Activated naive CD4-positive, alpha-beta T cell treated with anti-CD3 and anti-CD28 coated beads, Interleukin-2, amount 10 ng/mL, durations not matched to agents 7 days and 5 days (primary cell): ENCODE measurements around the gene PTPN1.
"Not testable (repeated sequence)": the region's sequence is repeated elsewhere in the genome, so short reads cannot be mapped to it uniquely, and the experiment has no call there.

Experiments
- CTCF ChIA-PET: fragments of 350-600 bp; sonication (Branson Sonifier 250); formaldehyde crosslinking; loops from one replicate; lab custom pipeline; 2021; ENCODE audit warnings: antibody characterized with exemption; lab: Charles Lee
- DNase-seq: peaks from one replicate; pipeline ENCODE4 v3.0.0-alpha.2; 2020
- H3K27ac Mint-ChIP-seq: one replicate; pipeline ENCODE4 v1.8.0; 2021; ENCODE audit warnings: mild to moderate bottlenecking, moderate library complexity, mixed read lengths
- H3K27me3 Mint-ChIP-seq: one replicate; pipeline ENCODE4 v1.8.0; 2021; ENCODE audit warnings: mild to moderate bottlenecking, mixed read lengths
- H3K36me3 Mint-ChIP-seq: one replicate; pipeline ENCODE4 v1.8.0; 2021; ENCODE audit warnings: mixed read lengths
- H3K4me1 Mint-ChIP-seq: one replicate; pipeline ENCODE4 v1.8.0; 2021; ENCODE audit warnings: mixed read lengths
- H3K4me3 Mint-ChIP-seq: one replicate; pipeline ENCODE4 v1.8.0; 2021; ENCODE audit warnings: mild to moderate bottlenecking, moderate library complexity, mixed read lengths
- H3K9me3 Mint-ChIP-seq: one replicate; pipeline ENCODE4 v1.8.0; 2021; ENCODE audit warnings: mixed read lengths

The PTPN1 gene

DNA sequence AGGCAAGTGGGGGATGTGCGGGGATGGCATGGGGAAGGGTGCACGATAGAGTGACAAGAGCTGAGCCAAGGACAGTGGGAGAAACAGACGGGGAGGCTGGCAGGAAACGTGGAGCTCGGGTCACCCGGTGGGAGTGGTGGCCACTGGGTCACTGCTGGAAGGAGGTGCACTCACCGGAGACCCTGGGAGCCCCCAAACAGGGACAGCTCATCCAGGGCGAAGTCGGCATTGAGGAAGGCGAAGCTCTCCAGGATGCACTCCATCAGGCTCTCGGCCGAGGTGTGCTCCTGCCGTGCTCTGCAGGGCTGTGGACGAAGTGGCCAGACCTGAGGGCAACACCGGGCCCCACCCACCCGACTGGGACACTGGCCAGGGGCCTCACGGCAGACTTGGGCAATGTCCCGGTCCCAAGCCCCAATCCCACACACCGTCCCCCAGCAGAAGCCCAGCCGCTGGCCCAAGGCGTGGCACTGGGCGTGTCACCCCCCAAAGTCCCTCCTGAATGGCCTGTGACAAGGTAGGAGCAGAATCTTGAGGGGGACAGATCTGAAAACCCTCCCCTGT lies 87.3 kb downstream of the PTPN1 start:
- DNase-seq: no peak
- H3K27ac Mint-ChIP-seq: no peak overlapping the region
- CTCF ChIA-PET: interaction anchor here (1.8 to 2.1 kb wide), 2 partner anchors 9 to 22 kb away, joined by 6 to 7 read pairs; no protein-coding TSS in a partner anchor
- no peaks in the 10 kb centered on the region for H3K36me3 Mint-ChIP-seq
- no peak overlapping the region for H3K4me3 Mint-ChIP-seq
- no peaks in the 10 kb centered on the region for H3K9me3 Mint-ChIP-seq
- peaks cover 35% of the 10 kb centered on the region for H3K27me3 Mint-ChIP-seq
- no peaks in the 10 kb centered on the region for H3K4me1 Mint-ChIP-seq

DNA sequence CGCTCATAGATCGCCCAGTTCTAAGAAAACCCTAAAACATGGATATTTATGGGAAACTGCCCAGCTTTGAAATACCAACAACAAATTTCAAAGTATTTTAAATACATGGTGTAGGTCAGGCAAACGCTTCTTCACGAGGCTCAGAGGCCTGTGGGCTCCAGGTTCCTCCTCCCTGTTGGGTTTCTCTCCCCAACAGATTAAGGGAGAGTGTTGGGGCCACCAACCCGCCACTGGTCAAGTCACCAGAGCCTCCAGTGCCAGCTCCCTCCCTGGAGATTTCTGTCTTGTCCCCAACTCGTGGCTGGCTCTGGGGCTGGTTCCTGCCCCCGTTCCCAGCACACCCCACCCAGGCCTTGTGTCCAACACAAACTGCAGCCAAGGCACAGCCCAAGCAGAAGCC lies 87.9 kb downstream of the PTPN1 start:
- no peaks in the 10 kb centered on the region for H3K36me3 Mint-ChIP-seq
- no peak for DNase-seq
- H3K27me3 Mint-ChIP-seq: peaks cover 35% of the 10 kb centered on the region
- no peak overlapping the region for H3K4me3 Mint-ChIP-seq
- H3K27ac Mint-ChIP-seq: no peak overlapping the region
- CTCF ChIA-PET: no interaction called here
- no peaks in the 10 kb centered on the region for H3K9me3 Mint-ChIP-seq
- no peaks in the 10 kb centered on the region for H3K4me1 Mint-ChIP-seq

DNA sequence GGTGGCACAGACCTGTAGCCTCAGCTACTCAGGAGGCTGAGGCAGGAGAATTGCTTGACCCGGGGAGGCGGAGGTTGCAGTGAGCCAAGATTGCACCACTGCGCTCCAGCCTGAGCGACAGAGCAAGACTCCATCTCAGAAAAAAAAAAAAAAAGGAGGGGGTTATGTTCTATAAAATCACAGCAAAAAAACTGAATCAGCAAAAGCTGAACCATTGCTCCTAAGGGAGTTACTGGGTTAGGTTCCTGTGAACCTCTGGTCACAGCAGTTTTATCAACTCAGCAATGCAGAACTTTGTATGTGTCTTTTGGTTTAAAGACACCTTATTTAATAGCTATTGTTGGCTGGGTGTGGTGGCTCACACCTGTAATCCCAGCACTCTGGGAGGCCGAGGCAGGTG lies 88.6 kb downstream of the PTPN1 start:
- H3K27ac Mint-ChIP-seq, DNase-seq, H3K4me3 Mint-ChIP-seq, H3K9me3 Mint-ChIP-seq, CTCF ChIA-PET, H3K36me3 Mint-ChIP-seq, H3K4me1 Mint-ChIP-seq: not testable (repeated sequence)
- peaks cover 35% of the 10 kb centered on the region for H3K27me3 Mint-ChIP-seq

DNA sequence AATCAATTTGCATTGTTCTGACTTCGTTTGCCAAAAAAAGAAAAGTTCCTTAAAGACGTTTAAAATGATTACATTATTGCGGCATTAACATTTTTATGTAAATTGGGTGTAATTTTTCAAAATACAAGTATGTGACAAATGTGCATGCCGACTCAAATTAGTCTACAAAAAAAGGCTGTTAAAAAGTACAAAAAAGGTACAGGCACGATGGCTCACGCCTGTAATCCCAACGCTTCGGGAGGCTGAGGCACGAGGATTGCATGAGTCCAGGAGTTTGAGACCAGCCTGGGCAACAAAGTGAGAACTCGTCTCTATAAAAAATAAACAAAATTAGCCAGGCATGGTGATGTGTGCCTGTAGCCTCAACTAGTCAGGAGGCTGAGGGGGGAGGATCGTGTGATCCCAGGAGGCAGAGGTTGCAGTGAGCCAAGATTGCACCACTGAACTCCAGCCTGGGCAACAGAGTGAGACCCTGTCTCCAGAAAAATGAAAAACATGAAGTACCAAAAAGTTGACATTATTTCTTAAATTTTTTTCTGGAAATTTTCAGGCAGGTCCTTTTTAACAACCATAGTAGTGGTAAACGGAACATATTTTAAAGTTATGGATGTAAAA lies 90.2 kb downstream of the PTPN1 start:
- Mint-ChIP-seq H3K27ac (no peak overlapping the region), H3K4me3 (no peak overlapping the region), H3K27me3 (peaks cover 29% of the 10 kb centered on the region), H3K4me1 (no peaks in the 10 kb centered on the region), H3K9me3 (no peaks in the 10 kb centered on the region), H3K36me3 (no peaks in the 10 kb centered on the region)
- no peak for DNase-seq
- CTCF ChIA-PET: no interaction called here

DNA sequence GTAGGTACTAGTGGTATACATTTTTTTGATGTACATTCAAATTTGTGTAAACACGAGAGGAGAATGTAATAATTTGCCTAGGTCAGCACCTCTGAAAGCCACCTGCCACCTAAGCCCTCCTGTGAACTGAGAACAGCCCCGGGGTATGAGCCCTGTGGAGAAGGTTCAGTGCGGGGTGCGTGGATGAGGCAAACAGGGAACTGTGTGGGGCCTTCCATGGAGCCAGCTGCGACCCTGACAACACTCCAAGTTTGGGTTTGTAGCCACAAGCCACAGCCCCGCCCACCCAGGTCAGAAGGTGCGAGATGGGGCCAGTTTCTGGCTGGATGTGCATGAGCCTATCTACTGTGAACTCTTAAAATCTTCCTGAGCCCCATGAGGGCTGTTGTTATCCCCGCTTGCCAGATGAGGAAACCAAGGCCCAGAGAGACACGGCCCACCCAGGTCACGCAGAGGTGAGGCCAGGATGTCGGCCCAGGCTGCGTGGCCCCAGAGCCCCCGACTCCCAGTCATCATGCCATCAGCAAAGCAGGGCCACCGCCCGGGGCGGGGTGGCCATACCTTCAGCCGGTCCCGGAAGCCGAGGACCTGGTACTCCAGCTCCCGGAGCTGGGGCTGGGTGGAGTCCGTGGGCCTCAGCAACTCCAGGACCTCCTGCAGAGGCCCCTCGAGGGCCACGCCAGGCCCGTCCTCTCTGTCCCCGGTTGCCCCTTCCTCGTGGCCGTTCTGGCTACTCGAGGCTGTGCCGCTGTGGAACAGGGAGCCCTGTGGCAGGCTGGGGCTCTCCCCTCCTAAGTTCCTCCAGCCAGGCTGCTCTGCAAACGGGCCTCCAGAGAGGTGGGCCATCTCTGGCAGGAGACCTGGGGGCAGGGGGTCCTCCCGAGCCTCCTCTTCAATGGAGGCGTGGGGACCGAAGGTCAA lies 91.6 kb downstream of the PTPN1 start:
- Mint-ChIP-seq H3K4me3 (no peak overlapping the region), H3K9me3 (no peaks in the 10 kb centered on the region), H3K36me3 (no peaks in the 10 kb centered on the region), H3K4me1 (no peaks in the 10 kb centered on the region), H3K27ac (no peak overlapping the region), H3K27me3 (peaks cover 17% of the 10 kb centered on the region)
- DNase-seq: no peak
- CTCF ChIA-PET: no interaction called here

DNA sequence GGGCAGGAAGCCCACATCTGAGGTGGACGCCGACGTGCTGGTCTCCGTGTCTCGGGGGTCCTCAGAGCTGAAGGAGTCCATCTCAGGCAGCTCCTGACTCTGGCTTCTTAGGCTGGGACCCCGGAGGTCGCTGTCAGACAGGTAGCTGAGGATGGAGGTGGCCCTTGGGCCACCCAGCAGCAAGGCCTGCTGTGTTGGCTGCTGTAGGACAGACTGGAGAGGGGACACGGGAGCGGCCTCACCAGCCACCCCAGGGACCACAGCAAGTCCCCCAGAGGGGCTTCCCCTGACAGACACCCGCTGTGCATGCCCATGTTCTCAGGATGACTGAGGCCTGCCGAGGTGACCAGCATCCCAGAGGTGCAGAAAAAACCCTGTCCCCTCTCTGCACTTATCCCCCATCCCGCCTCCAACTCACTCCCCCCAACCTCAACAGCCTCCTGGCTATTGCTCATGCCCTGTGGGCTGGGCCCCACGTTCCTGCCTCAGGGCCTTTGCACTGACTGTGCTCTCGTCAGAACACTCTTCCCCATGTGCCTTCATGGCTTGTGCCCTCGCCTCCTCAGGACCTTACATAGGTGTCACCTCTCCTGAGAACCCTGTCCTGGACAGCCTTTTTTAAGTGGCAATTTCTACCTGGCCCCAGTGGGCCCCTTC lies 92.4 kb downstream of the PTPN1 start:
- no peak overlapping the region for H3K4me3 Mint-ChIP-seq
- CTCF ChIA-PET: no interaction called here
- no peak overlapping the region for H3K27ac Mint-ChIP-seq

DNA sequence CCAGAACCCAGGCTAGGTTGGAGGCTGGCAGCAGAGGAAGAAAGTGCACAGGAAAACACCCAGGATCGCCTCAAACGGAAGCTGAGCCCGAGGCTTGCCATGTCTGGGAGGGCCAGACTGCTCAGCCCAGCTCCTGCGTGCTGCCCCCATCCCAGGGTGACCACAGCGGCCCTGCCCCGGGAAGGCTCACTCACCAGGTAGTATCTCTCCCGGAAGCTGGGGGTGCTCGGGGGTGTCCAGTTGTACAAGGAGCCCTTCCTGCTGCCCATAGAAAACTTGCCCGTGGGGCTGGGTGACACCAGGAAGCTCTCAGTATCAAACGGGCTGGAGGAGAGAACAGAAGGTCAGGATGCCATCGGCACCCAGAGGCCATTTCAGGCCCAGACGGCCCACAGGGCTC lies 94.3 kb downstream of the PTPN1 start:
- no peaks in the 10 kb centered on the region for H3K9me3 Mint-ChIP-seq
- no peaks in the 10 kb centered on the region for H3K36me3 Mint-ChIP-seq
- DNase-seq: no peak
- no peak overlapping the region for H3K27ac Mint-ChIP-seq
- CTCF ChIA-PET: no interaction called here
- H3K4me3 Mint-ChIP-seq: no peak overlapping the region
- peaks cover 3% of the 10 kb centered on the region for H3K27me3 Mint-ChIP-seq
- no peaks in the 10 kb centered on the region for H3K4me1 Mint-ChIP-seq

More for the DNA sequence above, 92.4 kb downstream of the PTPN1 start:
- Mint-ChIP-seq H3K9me3 (no peaks in the 10 kb centered on the region), H3K36me3 (no peaks in the 10 kb centered on the region), H3K4me1 (no peaks in the 10 kb centered on the region), H3K27me3 (peaks cover 10% of the 10 kb centered on the region)
- DNase-seq: no peak

DNA sequence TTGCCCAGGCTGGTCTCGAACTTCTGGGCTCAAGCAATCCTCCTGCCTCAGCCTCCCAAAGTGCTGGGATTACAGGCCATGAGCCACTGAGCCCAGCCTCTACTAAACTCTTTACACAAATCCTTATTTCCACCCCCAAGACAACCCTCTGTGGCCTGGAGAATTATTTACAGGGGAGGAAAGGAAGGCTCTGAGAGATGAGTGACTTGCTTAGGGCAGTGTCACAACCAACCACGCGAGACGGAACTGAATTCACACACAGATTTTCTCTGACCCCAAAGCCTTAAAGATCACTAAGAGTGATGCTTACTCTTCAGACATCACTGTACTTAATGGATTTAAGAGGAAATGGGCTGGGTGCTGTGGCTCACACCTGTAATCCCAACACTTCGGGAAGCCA lies 95.0 kb downstream of the PTPN1 start:
- H3K27ac Mint-ChIP-seq: no peak overlapping the region
- CTCF ChIA-PET: no interaction called here
- H3K9me3 Mint-ChIP-seq: no peaks in the 10 kb centered on the region
- H3K36me3 Mint-ChIP-seq: no peaks in the 10 kb centered on the region
- no peaks in the 10 kb centered on the region for H3K4me1 Mint-ChIP-seq
- H3K4me3 Mint-ChIP-seq: no peak overlapping the region
- DNase-seq: no peak
- no peaks in the 10 kb centered on the region for H3K27me3 Mint-ChIP-seq

DNA sequence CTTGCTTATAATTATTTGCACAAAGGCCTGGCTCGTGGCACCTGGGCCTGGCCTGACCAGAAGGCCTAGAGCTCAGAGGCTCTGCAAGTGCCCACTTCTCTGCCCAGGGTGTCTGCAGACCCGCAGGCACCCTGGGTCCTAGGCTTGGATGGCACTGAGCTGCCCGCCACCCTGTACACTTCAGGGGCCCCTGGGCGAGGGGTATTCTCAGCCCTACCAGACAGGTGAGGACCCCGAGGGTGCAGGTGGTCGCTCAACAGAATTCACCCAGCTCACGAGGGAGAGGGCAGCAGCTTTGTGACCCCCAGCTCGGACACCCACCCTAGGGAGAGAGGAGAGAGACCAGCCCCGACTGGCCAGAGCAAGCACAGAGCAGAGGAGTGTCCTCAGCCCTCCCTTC lies 97.3 kb downstream of the PTPN1 start:
- no peaks in the 10 kb centered on the region for H3K9me3 Mint-ChIP-seq
- H3K36me3 Mint-ChIP-seq: no peaks in the 10 kb centered on the region
- peaks cover 3% of the 10 kb centered on the region for H3K27me3 Mint-ChIP-seq
- no peaks in the 10 kb centered on the region for H3K4me1 Mint-ChIP-seq
- DNase-seq: no peak
- no peak overlapping the region for H3K4me3 Mint-ChIP-seq
- no peak overlapping the region for H3K27ac Mint-ChIP-seq
- CTCF ChIA-PET: no interaction called here

DNA sequence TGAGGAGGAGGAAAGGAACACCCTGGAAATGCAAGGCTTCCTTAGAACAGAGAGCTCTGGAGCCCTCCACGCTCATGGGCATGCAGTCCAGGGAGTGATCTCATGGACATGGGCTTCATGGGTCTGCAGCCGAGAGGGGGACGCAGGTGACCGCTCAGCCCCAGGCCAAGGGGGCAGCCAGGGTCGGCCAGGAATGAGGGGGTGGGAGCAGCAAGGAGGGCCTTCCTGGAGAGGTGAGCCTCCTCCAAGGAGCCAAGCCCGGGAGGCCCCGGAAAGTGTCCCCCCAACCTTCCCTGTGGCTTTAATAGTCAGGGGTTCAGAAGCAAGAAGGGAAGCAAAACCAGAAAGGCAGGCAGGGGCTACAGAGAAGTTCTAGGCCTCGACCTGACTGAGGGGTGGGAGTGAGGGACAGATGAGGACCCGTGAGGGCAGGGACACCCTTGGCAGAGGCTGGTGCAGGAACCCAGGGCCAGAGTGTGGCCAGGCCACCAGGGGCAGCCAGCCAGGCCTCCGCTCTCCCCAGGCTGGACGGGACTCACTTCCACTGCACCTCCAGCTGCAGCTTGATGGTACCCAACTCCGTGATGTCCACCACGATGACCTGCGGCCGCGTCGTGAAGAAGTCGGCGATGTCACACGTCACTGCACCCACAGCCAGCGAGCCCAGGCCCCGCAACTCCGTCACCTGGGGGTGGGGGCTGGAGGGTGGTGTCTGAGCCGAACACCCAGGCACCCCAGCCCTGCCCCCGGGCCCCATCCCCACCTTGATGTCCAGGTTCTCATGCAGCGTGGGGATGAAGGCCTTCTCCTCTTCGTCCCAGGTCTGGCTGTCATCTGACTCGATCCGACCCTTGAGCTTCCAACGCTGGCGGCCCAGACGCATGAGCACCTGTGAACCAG lies 97.9 kb downstream of the PTPN1 start:
- peaks cover 3% of the 10 kb centered on the region for H3K27me3 Mint-ChIP-seq
- H3K36me3 Mint-ChIP-seq: no peaks in the 10 kb centered on the region
- H3K4me1 Mint-ChIP-seq: no peaks in the 10 kb centered on the region
- CTCF ChIA-PET: no interaction called here
- H3K9me3 Mint-ChIP-seq: no peaks in the 10 kb centered on the region
- no peak overlapping the region for H3K4me3 Mint-ChIP-seq
- no peak for DNase-seq
- no peak overlapping the region for H3K27ac Mint-ChIP-seq

DNA sequence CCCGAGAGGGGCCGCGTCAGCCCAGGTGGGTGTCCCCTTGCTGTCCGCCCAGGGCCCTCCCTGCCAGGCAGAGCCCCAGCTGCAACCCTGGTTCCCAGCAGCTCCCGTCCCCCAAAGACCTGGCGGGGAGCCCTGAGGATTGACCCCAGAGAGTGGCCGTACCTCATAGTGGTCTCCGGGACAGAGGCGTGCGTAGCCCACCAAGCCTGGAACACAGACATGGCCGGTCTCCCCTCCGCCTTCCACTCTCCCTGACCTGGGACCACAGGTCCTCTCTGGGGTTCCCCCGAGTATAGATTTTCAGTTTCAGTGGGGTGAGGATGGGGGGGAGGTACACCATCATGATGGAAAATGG lies 98.5 kb downstream of the PTPN1 start:
- DNase-seq: no peak
- H3K4me3 Mint-ChIP-seq: no peak overlapping the region
- H3K4me1 Mint-ChIP-seq: no peaks in the 10 kb centered on the region
- H3K9me3 Mint-ChIP-seq: no peaks in the 10 kb centered on the region
- H3K27ac Mint-ChIP-seq: no peak overlapping the region
- CTCF ChIA-PET: interaction anchor here (1.7 kb wide), 1 partner anchor 17 kb away, joined by 5 read pairs; no protein-coding TSS in a partner anchor
- peaks cover 3% of the 10 kb centered on the region for H3K27me3 Mint-ChIP-seq
- H3K36me3 Mint-ChIP-seq: no peaks in the 10 kb centered on the region

DNA sequence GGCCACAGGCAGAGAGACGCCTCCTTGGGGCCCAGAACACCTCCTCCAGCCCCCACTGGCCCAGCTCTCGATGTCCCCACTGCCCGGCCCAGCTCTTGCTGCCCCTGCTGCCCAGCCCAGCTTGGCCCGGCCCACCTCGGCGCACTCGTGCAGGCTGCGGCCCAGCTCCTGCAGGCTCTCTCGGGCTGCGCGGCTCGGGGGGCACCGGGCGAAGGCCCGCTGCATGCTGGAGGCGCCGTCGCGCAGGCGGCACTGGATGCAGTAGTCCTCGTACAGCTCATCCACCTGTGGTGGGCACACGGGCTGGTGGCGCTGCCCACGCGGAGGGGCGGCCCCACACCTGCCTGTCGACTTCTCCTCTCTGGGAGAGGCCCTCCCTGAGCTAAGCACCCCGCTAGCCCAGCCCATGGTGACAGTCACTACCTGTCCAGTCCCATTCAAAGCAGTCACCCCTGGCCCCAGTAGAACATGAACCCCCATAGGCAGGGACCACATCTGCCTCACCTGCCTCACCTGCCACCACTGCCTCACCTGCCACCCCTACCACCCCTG lies 99.3 kb downstream of the PTPN1 start:
- CTCF ChIA-PET: interaction anchor here (1.7 kb wide), 1 partner anchor 17 kb away, joined by 5 read pairs; no protein-coding TSS in a partner anchor
- no peaks in the 10 kb centered on the region for H3K4me1 Mint-ChIP-seq
- no peaks in the 10 kb centered on the region for H3K36me3 Mint-ChIP-seq
- H3K27me3 Mint-ChIP-seq: peaks cover 3% of the 10 kb centered on the region
- H3K27ac Mint-ChIP-seq: no peak overlapping the region
- H3K9me3 Mint-ChIP-seq: no peaks in the 10 kb centered on the region
- no peak for DNase-seq
- H3K4me3 Mint-ChIP-seq: no peak overlapping the region

DNA sequence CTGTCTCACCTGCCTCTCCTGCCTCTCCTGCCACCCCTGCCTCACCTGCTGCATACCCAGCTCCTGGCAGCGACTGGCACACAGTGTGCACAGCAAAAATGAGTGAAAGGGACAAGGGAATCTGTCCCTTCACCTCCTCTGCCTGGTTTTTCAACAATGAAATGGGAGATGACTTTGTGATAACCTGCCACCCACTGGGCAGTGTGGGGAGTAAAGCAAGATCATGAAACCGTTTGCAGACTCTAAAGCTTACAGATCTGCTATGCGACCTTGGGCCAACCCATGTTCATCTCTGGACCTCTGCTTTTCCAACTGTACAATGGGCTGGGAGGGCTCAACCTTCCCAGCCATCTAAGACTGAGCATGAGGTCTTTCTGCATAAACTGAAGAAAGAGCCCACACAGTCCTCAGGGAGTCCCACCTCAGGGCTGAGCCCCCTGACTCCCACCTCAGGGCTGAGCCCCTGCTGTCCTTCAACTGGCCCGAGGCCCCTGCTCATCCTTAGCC lies 100.1 kb downstream of the PTPN1 start:
- Mint-ChIP-seq H3K27ac (no peak overlapping the region), H3K4me1 (no peaks in the 10 kb centered on the region), H3K9me3 (no peaks in the 10 kb centered on the region), H3K36me3 (no peaks in the 10 kb centered on the region), H3K4me3 (no peak overlapping the region), H3K27me3 (peaks cover 3% of the 10 kb centered on the region)
- no peak for DNase-seq
- CTCF ChIA-PET: interaction anchor here (0.8 to 1.7 kb wide), 2 partner anchors 18 to 25 kb away, joined by 3 to 5 read pairs; no protein-coding TSS in a partner anchor
